HepG2 (cell line): ENCODE measurements around the gene EWSR1. TPM values are rescaled to one million over a fixed set of nuclear protein-coding genes. Genes with fewer than 3 reads are reported as not detected.

Experiments
- AGO1 ChIP-seq: fragments of 200-400 bp; formaldehyde crosslinking; IDR thresholded peaks from 2 replicates; pipeline ENCODE4 v1.6.1; 2017; ENCODE audit warnings: mild to moderate bottlenecking, low read depth, low read length, moderate library complexity; ENCODE audit not compliant: poor library complexity, severe bottlenecking
- ATF4 ChIP-seq, 2 experiments: fragments of 450-650 bp in 1 of 2; sonication (generic) in 1 of 2; formaldehyde crosslinking; IDR thresholded peaks; 2 replicates each; pipeline versions ENCODE4 v1.5.0 to v1.8.0; 2020 to 2022; ENCODE audit warnings: mild to moderate bottlenecking in 1 of 2, missing genetic modification reagents in 1 of 2
- ATF5 ChIP-seq: sonication (generic); formaldehyde crosslinking; IDR thresholded peaks from 2 replicates; pipeline ENCODE4 v1.4.0; 2020; ENCODE audit warnings: mild to moderate bottlenecking, low read depth, missing genetic modification reagents
- BCL6 ChIP-seq: IDR thresholded peaks from 2 replicates; pipeline ENCODE4 v1.6.1; 2016; ENCODE audit warnings: missing genetic modification reagents, missing compliant biosample characterization
- DRAP1 ChIP-seq: IDR thresholded peaks from 2 replicates; pipeline ENCODE4 v1.6.1; 2016; ENCODE audit warnings: missing genetic modification reagents, missing compliant biosample characterization
- JUND ChIP-seq: sonication (generic); formaldehyde crosslinking; IDR thresholded peaks from 2 replicates; pipeline ENCODE4 v1.8.0; 2022; ENCODE audit warnings: mild to moderate bottlenecking, missing genetic modification reagents
- KDM3A ChIP-seq: IDR thresholded peaks from 2 replicates; pipeline ENCODE4 v1.6.1; 2018; ENCODE audit warnings: low read depth, missing compliant biosample characterization
- MED8 ChIP-seq: sonication (generic); formaldehyde crosslinking; IDR thresholded peaks from 2 replicates; pipeline ENCODE4 v1.8.1; 2023; ENCODE audit warnings: mild to moderate bottlenecking, missing genetic modification reagents; ENCODE audit not compliant: insufficient replicate concordance
- MTF1 ChIP-seq: sonication (generic); formaldehyde crosslinking; IDR thresholded peaks from 2 replicates; pipeline ENCODE4 v1.5.0; 2020; ENCODE audit warnings: missing genetic modification reagents
- MXI1 ChIP-seq: IDR thresholded peaks from 3 replicates; pipeline ENCODE4 v1.6.1; 2012; ENCODE audit warnings: low read depth, low read length, inconsistent platforms, borderline replicate concordance
- PATZ1 ChIP-seq: sonication (generic); formaldehyde crosslinking; IDR thresholded peaks from 2 replicates; pipeline ENCODE4 v1.4.0; 2020; ENCODE audit warnings: missing genetic modification reagents
- PLRG1 ChIP-seq: fragments of 450-650 bp; conservative IDR thresholded peaks from 2 replicates; pipeline ENCODE4 v1.6.1; 2016
- PRDM4 ChIP-seq: sonication (generic); formaldehyde crosslinking; IDR thresholded peaks from 2 replicates; pipeline ENCODE4 v1.9.0; 2021; ENCODE audit warnings: missing genetic modification reagents, borderline replicate concordance
- RFX1 ChIP-seq: fragments of 450-650 bp; IDR thresholded peaks from 2 replicates; pipeline ENCODE4 v1.6.1; 2017
- SAP130 ChIP-seq: IDR thresholded peaks from 2 replicates; pipeline ENCODE4 v1.6.1; 2016; ENCODE audit warnings: low read depth
- TFAP4 ChIP-seq: sonication (generic); IDR thresholded peaks from 2 replicates; pipeline ENCODE4 v1.6.1; 2016; ENCODE audit warnings: low read depth, borderline replicate concordance
- TGIF2 ChIP-seq: IDR thresholded peaks from 2 replicates; pipeline ENCODE4 v1.6.1; 2016; ENCODE audit warnings: control low read depth, missing compliant biosample characterization
- ZFP91 ChIP-seq: sonication (generic); formaldehyde crosslinking; IDR thresholded peaks from 2 replicates; pipeline ENCODE4 v1.9.0; 2022; ENCODE audit warnings: missing genetic modification reagents, mild to moderate bottlenecking, borderline replicate concordance
- ZFY ChIP-seq: sonication (generic); formaldehyde crosslinking; IDR thresholded peaks from 2 replicates; pipeline ENCODE4 v1.4.0; 2020; ENCODE audit warnings: missing genetic modification reagents
- ZNF343 ChIP-seq: sonication (generic); formaldehyde crosslinking; IDR thresholded peaks from 2 replicates; pipeline ENCODE4 v1.4.0; 2020; ENCODE audit warnings: mild to moderate bottlenecking, missing genetic modification reagents
- ZNF709 ChIP-seq: sonication (generic); formaldehyde crosslinking; IDR thresholded peaks from 2 replicates; pipeline ENCODE4 v1.5.0; 2020; ENCODE audit warnings: mild to moderate bottlenecking, missing genetic modification reagents
- ZSCAN30 ChIP-seq: sonication (generic); formaldehyde crosslinking; IDR thresholded peaks from 2 replicates; pipeline ENCODE4 v1.5.0; 2020; ENCODE audit warnings: mild to moderate bottlenecking, missing genetic modification reagents
- polyA plus RNA-seq, 8 experiments: library from polyadenylated mRNA; depleted of rRNA in 3 of 8; stranded (reverse) in 7 of 8; unstranded in 1 of 8; fragments of >200 nt; fragmentation: Illumina TruSeq in 4 of 8; extraction: Trizol in 4 of 8; gene quantifications; 2 replicates each; pipeline versions ENCODE4 v1.2.1 to v1.2.3, GENCODE V29; 2011 to 2016; ENCODE audit warnings: low read depth in 4 of 8, missing spikeins in 1 of 8, mixed read lengths in 1 of 8; ENCODE audit not compliant: insufficient read depth in 1 of 8
- total RNA-seq, 5 experiments: library from RNA; depleted of rRNA; stranded (reverse); fragments of >200 nt; fragmentation: Illumina TruSeq; extraction: Trizol; gene quantifications; 2 replicates each; pipeline ENCODE4 v1.2.3, GENCODE V29; 2016; ENCODE audit warnings: low read depth in 1 of 5

The EWSR1 gene
- total and polyA plus RNA-seq, 2 of the 13 experiments (the other 11 are each of a cell fraction or from before 2014, with no cell fraction given): 211 to 326 TPM

- TF ChIP-seq ZFP91 (peak; percentile 53; the same call in 1 of the 2 replicates), ZSCAN30 (CRISPR knock-in tag) (no peak), MED8 (CRISPR knock-in tag) (no peak), TFAP4 (peak; percentile 87), PRDM4 (no peak), PLRG1 (no peak), ZNF709 (CRISPR knock-in tag) (no peak), PATZ1 (peak; percentile 72), BCL6 (CRISPR knock-in tag) (no peak), MXI1 (peak; percentile 78; the same call in 1 of the 3 replicates), ATF4 (CRISPR knock-in tag; IDR thresholded peaks at IDR 0.05) (no peak), ZNF343 (CRISPR knock-in tag) (no peak), AGO1 (peak; percentile 36), JUND (0 out of 2 replicates have a peak, but pooled peaks have one; percentile 28), RFX1 (peak; percentile 84), ATF5 (CRISPR knock-in tag) (no peak), ZFY (no peak), DRAP1 (CRISPR knock-in tag) (no peak), SAP130 (CRISPR knock-in tag) (peak; percentile 78), TGIF2 (CRISPR knock-in tag) (no peak), MTF1 (CRISPR knock-in tag) (no peak), KDM3A (no peak)
Measured at GRCh38 chr22:29310863-29311339, 42.8 kb downstream of the EWSR1 start (continued).
